ENCODE results near the gene RAD51B.
A peak's percentile ranks its signal among the peaks of the same experiment; 100 is the strongest.
"Not testable (repeated sequence)": the region's sequence is repeated elsewhere in the genome, so short reads cannot be mapped to it uniquely, and the experiment has no call there.

The RAD51B gene

DNA sequence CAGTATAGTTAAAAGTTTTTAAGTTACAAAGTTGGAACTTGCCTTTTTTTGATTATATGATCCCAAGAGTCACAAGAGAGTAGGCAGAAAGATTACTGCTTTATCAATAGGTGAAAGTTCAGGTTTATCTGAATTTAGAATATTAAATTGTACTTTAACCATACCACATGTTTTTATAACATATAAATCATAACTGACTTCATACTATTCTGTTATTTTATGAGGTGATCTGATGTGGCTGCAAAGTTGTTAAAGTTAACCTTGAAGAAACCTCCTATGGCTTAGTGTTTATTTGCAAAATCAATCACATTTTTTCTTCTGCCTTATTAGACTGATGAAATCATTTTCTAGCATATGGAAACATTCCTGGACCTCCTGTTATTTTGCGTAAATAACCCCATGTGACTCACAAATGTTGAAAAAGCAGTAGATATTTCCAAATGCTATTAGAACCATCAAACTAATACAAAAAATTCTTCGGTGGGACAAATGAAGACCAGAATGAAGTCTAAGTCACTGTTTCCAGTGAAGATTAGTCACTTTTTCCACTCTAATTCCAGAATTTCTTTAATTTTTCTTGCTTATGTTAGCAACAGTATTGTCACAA lies 132.1 kb downstream of the RAD51B start:
- DNase-seq = peak; percentile 82

DNA sequence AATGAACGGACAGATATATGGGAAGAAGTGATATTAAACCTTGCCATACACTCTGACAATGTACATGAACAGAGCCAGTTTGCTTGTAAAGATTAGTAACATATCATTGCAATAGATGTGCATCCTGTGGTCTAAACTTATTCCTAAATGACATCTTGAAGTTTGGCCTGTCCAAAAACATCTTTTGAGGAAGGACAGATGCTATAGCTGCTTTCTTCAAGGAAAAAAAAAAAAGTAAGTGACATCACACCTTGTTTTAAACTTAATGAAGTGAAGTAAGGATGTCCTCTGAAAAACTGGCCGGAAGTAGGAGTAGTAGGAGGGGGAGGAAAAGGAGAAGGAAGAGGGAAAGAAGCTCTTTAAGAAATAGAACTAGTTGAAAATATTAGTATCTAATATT lies 132.8 kb downstream of the RAD51B start:
- DNase-seq = no peak

DNA sequence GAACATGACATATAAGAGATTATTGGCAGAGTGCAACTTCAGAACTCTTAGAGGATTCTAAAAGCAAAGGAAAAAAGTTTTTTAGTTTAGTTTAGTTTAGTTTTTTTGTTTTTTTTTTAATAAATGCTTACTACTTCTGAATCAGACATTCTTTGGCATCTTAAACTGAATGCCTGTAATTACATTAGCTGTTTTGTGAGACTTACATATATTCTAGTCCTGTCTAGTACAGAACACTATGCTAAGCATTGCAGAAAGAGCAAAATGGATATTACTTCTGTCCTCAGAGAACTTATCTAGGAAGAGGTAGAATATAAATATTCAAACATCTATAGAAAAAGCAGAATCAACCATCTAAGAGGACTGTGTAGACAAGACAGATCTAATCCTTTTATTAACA lies 133.2 kb downstream of the RAD51B start:
- no peak for DNase-seq

DNA sequence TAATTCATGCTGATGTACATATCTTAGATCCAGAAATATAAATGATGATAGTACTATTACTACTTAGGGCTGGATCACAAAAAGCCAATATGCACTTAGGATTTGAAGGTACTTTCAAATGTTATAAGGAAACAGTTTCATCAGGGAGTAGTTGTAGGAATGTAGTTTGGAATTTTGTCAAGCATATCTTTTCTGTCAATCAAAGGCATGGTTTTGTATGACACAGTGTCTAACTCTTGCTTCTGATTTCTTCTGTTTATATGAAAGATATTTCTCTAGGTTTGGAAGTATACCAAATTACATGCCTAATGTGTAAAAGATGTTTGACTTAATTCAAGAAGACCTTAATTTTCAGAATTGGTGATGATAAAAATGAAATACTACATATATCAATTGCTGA lies 135.7 kb downstream of the RAD51B start:
- peak; percentile 44 for DNase-seq

DNA sequence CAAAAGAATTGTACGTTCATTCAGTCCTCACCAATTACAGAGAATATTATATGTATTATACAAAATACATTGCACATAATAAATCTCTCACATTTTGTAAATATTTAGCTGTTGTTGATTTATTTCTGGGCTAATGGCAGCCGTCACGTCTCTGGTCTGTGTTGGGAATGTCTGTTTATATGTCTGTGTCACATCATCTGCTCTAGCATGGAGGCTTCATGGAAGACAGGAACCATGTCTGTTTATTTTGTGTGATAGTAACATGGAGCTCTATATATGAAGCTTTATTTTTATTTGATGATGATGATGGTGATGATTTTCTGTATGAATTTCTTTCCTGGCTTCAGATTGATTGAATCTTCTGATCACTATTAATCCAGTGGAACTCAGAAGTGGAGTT lies 138.4 kb downstream of the RAD51B start:
- DNase-seq = no peak

DNA sequence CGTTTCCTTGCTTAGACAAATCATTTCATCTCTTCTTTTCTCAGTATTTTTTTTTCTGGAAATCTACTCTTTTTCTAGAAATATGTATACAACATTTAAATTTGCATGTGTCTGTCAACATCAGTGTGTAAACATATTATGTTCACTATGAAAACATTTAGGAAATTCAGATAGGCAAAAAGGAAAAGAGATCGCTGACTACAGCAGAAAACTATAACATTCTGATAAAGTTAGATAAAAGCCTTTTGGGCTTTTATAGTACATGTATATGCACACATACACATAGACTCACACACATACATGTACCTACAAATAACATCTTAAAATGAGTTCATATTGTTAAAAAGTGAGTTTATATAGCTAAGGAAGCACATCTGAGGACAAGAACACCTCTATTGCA lies 142.1 kb downstream of the RAD51B start:
- DNase-seq = no peak

DNA sequence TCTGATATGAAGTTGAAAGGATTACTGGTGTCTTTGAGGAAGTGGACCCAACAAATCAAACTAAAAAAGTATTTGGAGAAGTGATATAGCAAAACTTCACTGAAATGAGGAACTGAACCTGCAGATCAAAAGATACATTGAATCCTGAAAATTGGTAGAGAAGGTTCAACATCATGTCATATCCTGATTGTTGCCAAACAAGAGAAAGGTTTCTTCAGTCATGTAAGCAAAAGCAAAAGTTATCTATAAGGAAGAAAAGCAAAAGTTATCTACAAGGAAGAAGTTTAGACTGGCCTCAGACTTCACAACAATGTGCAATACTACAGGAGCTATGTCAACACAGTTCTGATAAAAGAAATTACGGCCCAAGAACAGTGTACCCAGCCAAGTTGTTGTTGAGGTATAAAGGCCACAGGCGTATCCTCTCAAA lies 142.7 kb downstream of the RAD51B start:
- no peak for DNase-seq

DNA sequence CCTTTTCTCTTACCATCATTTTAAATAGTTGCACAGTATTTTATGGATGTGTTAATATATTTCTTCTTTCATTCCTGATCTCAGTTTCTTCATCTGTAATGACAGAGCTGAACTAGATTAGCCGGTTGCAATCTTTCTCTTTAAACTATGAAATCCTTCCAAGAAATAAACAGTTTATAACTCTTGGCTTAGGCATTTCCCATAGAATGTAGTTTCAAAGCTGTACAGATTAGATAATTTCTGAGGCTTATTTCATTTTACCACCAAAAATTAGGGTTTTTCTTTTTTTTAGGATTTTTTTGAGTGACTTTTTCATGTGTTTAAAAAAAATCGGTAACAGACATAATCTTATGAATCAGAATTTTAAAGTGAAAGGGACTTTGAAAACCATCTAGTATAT lies 144.0 kb downstream of the RAD51B start:
- DNase-seq = no peak

DNA sequence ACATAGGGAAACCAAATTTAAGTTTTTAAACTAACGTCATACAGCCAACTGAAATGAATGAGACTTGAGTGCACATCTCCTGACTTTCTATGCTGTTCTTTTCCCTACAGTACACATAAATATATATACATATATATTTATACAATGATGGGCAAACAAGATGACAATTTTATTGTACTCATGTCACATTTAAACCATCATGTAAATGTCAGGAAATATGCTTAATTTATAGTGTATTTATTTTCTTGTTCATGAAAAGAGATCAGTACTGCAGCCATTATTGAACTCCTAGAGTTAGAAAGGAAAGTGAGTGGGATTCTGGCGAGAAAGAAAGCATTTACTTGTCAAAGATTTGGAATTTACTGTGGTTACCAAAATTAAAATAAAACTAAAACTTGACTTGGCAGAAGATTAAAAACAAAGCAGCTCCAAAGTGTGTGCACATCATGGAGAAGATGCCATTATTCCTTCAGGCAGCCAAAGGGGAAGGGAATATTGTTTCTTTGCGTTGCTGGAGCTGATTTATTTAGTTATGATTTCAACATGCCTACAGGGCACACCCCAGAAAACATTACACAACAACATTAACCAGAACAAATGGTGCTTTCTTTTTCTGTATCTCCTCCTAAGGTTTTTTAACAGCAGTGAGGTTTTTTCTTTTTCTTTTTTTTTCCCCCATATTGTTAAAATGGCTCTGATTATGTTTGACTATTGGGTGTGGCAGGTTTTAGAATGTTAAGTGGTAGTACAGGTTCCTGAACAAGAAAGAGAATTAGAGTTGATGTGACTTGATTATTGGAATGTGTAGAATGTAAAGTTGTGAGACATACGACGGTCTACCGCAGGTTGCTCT lies 144.6 kb downstream of the RAD51B start:
- peak; percentile 34 for DNase-seq

DNA sequence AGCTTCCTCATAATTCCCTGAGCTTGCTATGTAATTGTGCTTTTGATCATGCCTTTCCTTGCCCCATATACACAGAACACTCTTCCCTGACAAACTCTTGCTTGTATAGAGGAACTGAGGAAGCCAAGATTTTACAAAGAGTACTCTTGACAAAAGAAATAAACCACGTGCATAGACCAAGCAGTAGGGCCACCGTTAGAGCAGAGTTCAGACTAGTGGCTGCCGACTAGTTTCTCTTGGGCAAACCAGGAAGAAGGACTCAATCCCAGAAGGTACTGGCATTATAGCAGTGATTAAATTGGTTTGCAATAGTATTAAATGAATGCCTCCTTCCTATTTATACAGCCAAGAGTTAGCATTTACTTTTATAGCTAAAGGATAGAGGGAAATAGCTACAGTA lies 146.1 kb downstream of the RAD51B start:
- no peak for DNase-seq

DNA sequence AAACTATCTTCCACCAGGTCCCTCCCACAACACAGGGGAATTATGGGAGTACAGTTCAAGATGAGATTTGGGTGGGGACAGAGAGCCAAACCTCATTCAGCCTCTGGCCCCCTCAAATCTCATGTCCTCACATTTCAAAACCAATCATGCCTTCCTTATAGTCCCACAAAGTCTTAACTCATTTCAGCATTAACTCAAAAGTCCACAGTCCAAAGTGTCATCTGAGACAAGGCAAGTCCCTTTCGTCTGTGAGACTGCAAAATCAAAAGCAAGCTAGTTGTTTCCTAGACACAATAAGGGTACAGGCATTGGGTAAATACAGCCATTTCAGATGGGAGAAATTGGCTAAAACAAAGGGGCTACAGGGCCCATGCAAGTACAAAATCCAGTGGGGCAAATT lies 147.6 kb downstream of the RAD51B start:
- DNase-seq = no peak

DNA sequence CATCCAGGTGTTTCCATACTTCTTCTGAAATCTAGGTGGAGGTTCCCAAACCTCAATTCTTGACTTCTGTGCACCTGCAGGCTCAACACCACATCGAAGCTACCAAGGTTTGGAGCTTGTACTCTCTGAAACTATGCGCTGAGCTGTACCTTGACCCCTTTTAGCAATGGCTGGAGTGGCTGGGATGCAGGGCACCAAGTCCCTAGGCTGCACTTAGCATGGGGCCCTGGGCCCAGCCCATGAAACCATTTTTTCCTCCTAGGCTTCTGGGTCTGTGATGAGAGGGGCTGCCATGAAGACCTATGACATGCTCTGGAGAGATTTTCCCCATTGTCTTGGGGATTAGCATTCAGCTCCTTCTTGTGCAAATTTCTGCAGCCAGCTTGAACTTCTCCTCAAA lies 148.4 kb downstream of the RAD51B start:
- DNase-seq = not testable (repeated sequence)

DNA sequence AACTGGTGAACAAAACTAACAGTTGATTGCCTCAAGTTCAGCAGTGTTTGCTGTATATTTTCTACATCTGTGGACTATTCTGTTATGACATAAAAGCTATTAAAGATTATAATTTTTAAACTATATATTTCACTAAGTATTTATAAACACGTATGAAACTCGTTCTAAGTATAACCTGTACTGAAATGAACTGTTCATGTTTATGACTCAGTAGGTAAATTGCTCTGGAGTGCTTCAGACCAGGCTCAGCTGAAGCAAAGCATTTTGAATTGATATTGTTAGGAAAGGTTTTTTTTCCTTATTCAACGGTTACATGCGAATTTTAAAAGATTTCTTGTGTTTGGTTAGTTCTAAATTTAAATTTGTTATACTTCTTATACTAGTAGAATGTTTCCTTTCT lies 151.3 kb downstream of the RAD51B start:
- no peak for DNase-seq

DNA sequence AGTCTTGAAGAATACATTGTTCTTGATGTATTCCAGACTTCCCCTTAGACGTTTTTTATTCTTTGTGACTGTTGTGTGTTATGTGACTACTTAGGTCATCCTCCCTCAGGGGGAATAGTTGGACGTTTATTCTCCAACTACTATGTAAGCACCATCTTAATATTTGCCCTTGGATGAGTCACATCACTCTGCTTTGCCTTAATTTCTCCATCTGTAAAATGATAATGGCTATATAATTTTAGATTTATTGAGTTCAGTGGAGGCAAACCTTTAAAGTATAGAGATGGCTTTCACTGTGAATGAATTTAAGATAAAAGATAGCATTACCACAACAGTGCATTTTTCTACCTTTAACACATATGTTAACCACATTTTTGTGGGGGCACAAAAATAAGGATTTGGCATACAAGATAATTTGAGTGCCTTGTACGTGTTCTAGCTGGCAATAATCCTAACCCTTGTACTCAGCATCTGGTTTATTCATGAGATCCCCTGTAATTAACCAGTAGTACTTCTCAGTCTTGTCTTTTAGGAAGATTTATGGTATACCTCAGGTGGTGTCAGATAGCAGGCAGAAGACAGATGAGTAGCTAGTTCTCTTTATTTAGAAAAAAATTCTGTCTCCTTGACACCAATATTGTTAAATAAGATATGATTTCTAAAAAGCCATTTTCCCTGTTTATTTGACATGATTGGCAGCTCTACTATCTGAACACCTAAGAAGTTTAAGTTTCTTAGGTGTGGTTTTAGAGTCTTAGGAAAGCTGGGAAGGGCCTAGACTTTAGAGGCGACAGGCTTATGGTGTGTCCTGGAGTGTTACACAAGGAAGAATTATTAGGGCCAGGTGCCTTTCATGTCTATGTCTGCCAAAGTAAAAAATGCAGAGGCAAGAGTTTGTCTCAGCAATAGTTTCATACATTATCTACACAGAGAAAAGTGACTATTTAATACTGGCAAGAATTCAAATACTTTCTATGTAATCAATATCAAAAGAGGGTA lies 152.3 kb downstream of the RAD51B start:
- DNase-seq = peak; percentile 44

DNA sequence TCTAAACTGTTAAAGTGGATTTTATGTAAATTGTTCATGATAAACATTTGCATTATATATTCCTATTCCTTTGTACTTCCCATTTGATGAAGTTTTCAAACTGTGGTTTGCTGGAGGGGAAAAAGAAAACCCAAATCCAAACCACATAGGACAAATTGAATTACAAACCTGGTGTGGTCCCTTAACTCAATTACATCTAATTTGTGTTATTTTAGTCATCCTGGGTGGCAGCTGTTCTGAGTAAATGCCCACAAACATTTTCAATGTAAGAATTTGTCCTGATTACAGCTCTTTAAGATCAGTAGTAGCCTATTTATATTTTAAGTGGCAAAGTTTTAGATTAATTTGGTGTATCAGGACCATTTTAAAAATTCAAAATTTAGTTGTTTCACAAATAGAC lies 153.9 kb downstream of the RAD51B start:
- DNase-seq = no peak

DNA sequence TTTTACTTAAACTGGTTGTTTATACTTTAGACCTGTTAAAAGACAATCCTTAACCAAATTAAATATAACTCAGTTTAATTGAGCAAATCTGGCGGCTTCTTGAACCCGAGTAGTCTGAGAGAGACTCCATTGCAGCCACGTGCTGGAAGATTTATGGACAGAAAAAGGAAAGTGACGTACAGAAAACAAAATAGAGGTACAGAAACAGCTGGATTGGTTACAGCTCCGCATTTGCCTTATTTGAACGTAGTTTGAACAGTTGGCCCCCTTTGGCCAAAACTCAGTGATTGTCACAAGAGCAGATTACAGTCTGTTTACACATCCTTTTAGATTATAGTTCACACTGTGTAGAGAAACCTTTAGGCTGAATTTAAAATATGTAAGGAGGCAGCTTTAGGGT lies 155.9 kb downstream of the RAD51B start:
- no peak for DNase-seq

DNA sequence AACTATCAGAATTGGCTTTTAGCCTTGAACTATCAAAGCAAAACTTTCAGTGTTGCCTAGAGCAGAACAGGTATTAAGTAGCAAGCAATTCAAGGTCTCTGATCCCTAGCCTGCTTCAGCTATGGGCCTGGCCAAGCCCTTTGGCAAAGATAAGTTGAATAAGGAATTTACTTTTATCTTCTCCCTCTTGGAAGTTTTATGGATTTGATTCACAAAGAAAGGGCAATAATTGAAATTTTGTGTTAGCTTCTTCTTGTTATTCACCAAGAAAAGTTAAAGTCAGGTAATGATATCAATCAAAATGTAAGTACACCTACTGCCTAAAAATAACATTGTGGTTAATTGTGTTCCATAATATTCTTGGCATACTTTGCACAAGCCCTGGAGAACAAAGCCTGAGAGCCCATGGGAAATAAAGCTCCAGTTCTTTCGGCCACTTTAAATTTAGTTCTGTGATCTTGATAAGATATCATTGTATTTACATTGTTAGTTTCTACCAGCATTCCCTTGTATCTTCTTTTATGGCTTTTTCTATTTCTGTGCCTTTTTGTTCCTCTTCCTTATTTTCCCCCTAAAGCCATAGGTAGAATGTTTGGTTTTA lies 158.0 kb downstream of the RAD51B start:
- no peak for DNase-seq

DNA sequence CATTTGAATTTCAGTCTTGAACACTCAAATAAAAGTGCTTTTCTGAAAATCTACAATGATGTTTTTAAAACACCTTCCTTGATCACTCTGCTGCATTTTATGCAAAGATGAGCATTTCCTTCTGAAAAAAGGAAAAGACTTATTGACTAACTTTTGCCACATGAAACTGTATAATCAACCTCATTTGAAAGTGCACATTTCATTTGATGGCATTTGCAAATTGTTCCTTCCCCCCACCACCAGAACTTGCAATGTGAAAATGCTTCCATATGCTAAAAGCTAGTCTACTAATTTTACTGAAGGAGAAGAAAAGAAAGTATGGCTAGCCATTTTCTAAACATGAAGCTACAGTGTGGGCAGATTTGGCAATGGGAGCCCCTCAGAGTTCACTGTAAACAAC lies 159.2 kb downstream of the RAD51B start:
- DNase-seq = no peak

DNA sequence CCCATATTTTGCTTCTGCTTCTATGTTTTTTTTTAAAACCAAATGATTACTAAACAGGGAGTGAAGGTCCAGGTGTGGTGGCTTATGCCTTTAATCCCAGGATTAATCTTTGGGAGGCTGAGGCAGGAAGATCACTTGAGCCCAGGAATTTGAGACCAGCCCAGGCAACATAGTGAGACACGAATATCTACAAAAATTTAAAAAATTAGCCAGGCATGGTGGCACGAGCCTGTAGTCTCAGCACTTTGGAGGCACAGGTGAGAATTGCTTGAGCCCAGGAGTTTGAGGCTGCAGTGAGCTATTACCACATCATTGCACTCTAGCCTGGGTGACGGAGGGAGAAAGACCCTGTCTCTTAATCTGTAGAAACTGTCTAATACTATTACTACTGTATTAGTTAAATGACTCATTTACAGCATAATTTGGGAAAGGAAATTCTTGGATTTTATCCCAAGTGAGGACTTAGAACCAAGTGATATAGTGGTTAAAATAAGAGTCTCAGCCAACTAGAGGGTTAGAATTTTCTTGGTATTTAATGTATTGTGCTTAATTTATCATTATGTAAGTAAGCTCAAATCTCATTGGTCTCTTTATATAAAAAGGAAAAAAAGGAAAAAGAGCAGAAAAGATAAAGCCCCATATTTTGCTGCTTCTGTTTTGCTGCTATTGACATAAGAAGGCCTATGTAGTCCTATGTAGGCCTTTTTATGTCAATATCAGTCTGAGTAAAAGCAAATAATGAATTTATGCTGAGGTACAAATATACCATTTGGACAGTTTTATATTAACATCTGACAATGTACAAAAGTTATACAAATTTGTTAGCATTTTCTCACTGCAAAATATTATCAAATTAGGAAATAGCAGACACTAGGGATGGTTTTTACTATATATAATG lies 163.4 kb downstream of the RAD51B start:
- peak; percentile 60 for DNase-seq

DNA sequence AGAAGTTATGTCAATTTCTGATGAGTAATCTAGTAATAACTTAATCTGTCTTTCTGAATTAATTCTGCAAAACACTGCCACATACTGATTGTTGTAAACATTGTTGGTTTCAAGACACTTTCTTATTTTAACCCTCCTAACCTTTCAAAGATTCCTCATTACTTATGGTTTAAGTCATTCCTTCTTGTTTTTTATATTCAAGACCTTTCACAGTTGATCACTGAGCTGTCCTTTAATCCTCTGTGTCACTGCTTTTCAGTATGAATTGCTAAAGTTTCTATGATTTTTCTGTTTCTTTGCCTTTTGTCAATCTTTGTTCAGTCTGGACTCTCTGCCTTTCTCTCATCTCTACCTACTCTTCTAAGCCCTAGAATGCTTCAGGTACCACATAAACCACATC lies 164.7 kb downstream of the RAD51B start:
- DNase-seq = no peak

DNA sequence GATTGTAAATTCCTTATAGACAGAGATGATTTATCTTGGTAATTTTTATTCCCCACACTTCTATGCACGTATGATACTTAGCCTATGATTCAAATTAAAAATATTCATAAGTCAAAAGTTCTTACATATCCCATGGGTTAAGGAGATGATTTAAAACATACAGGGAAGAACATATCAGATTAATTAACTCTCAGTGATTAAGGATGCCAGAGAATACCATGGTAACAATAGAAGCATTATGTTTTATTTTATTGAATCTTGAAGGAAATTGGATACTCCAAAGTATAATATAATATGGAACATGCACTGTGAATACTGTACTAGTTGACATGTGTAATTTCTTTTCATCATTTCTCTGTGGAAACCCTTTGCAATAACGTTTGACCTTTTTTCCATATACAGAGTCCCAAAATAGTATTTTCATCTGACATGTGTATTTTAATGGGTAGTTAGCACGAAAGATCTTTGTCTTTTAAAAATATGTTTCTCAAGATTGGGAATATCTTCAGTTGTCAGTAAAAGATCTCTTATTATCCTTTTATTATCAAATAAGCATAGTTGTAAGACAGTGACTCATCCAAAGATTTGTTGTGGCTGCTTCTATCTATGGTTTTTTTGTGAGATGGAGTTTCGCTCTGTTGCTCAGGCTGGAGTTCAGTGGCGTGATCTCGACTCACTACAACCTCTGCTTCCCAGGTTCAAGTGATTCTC lies 166.7 kb downstream of the RAD51B start:
- peak; percentile 89 for DNase-seq
